Lower lobe of right lung (tissue), 2 donors: Measurements from ENCODE around the gene PAOX. TPM values are rescaled to one million over a fixed set of nuclear protein-coding genes. Genes with fewer than 3 reads are reported as not detected.

Experiments
- ATAC-seq, 2 donors: fragments of 200-7000 bp; cut with Tn5 transposase; one replicate each; pipeline ENCODE4 v1.9.1; 2020 to 2022; ENCODE audit warnings: mild to moderate bottlenecking in 2 of 2, moderate library complexity in 2 of 2
- DNase-seq: peaks from one replicate; pipeline ENCODE4 v3.0.0-alpha.2; 2020
- H3K27ac ChIP-seq: fragments of 200-600 bp; one replicate; pipeline ENCODE4 v1.8.0; 2022
- H3K27me3 ChIP-seq: fragments of 200-600 bp; one replicate; pipeline ENCODE4 v1.8.0; 2022; ENCODE audit warnings: low read depth
- H3K36me3 ChIP-seq: fragments of 200-600 bp; one replicate; pipeline ENCODE4 v1.8.0; 2022; ENCODE audit warnings: mild to moderate bottlenecking
- H3K4me1 ChIP-seq: fragments of 200-600 bp; one replicate; pipeline ENCODE4 v1.8.0; 2022
- H3K4me3 ChIP-seq: fragments of 200-600 bp; one replicate; pipeline ENCODE4 v1.8.0; 2022; ENCODE audit warnings: mild to moderate bottlenecking
- H3K9me3 ChIP-seq: fragments of 200-600 bp; one replicate; pipeline ENCODE4 v1.8.0; 2022
- intact Hi-C: fragments of 100-400 bp; cut with DNase I; formaldehyde crosslinking; loops from one replicate; pipeline ENCODE4 v1.11.0; 2022
- total RNA-seq: library from RNA; stranded (reverse); fragmentation: NEBNext Ultra II Directional; extraction: Animal tissue kit (Norgen Biotek cat#: 25700); gene quantifications from one replicate; pipeline ENCODE4 v1.2.1, GENCODE V29; 2021
- TF ChIP-seq, protein P1 (sequence below): fragments of 200-600 bp; IDR thresholded peaks from one replicate; pipeline ENCODE4 v1.8.0; 2022; ENCODE audit warnings: antibody characterized with exemption, mild to moderate bottlenecking
- donor health status: DM: no; HTN: yes; CAD: no; lungs with severe emphysema.

PAOX gene
- total RNA-seq, 1 donor from 2014 or later: 6.9 TPM

DNA sequence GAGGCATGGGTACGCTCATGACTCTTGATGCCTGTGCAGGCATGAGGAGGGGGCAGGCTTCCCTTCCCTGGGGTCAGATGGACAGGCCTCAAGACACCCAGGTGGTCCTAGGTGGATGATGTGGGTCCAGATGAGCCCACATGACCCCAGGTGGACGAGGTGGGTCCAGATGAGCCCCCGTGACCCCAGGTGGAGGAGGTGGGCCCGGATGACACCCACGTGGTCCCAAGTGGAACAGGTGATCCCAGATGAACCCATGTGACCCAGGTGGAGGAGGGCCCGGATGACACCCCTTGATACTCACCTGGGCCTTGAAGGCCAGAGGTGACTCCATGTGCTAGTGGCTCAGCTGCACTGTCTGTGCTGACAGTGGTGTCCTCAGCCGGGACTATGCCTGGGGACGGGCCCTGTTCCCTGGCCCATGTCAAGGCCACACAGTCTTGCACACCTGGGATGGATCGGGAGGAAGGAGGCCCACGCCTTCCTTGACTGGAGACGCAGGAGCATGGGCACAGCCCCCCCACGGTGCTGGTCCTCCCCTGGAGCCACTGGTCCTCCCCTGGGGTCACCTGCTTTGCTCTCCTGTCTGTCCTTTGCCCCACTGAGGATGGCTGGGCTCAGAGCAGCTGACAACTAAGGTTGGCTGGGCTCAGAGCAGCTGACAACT is 28.6 kb upstream of the PAOX start:
- no peak for DNase-seq
- TF ChIP-seq, protein P1, sequence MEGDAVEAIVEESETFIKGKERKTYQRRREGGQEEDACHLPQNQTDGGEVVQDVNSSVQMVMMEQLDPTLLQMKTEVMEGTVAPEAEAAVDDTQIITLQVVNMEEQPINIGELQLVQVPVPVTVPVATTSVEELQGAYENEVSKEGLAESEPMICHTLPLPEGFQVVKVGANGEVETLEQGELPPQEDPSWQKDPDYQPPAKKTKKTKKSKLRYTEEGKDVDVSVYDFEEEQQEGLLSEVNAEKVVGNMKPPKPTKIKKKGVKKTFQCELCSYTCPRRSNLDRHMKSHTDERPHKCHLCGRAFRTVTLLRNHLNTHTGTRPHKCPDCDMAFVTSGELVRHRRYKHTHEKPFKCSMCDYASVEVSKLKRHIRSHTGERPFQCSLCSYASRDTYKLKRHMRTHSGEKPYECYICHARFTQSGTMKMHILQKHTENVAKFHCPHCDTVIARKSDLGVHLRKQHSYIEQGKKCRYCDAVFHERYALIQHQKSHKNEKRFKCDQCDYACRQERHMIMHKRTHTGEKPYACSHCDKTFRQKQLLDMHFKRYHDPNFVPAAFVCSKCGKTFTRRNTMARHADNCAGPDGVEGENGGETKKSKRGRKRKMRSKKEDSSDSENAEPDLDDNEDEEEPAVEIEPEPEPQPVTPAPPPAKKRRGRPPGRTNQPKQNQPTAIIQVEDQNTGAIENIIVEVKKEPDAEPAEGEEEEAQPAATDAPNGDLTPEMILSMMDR: no peak
- no peak overlapping the region for H3K4me3 ChIP-seq
- H3K36me3 ChIP-seq: no peaks in the 10 kb centered on the region
- H3K4me1 ChIP-seq: no peaks in the 10 kb centered on the region
- H3K9me3 ChIP-seq: no peaks in the 10 kb centered on the region
- H3K27me3 ChIP-seq: peaks cover 38% of the 10 kb centered on the region
- intact Hi-C loops: no loop called here
- H3K27ac ChIP-seq: no peak overlapping the region
- ATAC-seq: no peak

- intact Hi-C loops: no loop called here
Observed at GRCh38 chr10:133350950-133351329, 28.1 kb upstream of the PAOX start.

DNA sequence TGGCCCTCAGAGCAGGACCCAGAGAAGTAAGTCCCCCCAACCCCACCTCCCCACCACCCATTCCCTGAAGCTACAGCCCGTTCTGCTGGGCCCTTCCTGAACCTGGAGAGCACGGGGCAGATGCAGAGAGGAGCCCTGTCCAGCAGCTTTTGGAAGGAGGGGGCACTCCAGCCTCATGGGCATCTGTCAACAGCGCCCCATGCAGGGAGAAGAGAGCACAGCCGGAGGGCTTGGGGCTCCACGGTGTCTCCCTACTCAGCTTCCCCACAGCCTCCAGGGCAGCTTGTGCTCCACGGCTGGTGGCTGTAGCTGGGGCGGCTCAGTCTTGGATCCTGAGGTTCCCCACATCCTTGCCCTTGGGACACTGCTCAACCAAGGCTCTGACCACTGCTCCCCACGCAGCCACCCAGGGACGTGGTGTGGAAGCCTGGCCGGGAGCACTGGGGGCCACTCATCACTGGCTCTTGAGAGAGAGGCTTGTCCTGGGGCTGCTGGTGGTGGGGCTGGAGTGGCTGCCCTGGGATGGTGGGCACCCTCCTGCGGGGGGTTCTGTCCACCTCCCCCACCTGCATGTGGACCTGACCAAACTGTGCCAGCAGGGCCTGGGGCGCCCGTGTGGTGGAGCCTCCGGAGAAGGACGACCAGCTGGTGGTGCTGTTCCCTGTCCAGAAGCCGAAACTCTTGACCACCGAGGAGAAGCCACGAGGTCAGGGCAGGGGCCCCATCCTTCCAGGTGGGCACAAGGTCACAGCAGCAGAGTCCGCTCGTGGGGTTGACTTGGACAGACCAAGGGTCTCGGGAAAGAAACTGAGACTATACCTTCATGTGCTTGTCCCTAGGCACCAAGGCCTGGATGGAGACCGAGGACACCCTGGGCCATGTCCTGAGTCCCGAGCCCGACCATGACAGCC is 27.4 kb upstream of the PAOX start:
- ATAC-seq (no peak), DNase-seq (peak; percentile 44)
- H3K9me3 ChIP-seq: no peaks in the 10 kb centered on the region
- H3K4me1 ChIP-seq: peaks cover 10% of the 10 kb centered on the region
- no peak overlapping the region for H3K27ac ChIP-seq
- TF ChIP-seq, protein P1: no peak
- H3K27me3 ChIP-seq: peaks cover 31% of the 10 kb centered on the region
- intact Hi-C loops: no loop called here
- no peak overlapping the region for H3K4me3 ChIP-seq
- no peaks in the 10 kb centered on the region for H3K36me3 ChIP-seq

More at GRCh38 chr10:133350950-133351329, 28.1 kb upstream of the PAOX start:
- DNase-seq (peak; percentile 32), ATAC-seq (no peak)
- no peak overlapping the region for H3K27ac ChIP-seq
- no peak overlapping the region for H3K4me3 ChIP-seq
- H3K27me3 ChIP-seq: peaks cover 38% of the 10 kb centered on the region
- H3K9me3 ChIP-seq: no peaks in the 10 kb centered on the region
- peaks cover 3% of the 10 kb centered on the region for H3K4me1 ChIP-seq
- TF ChIP-seq, protein P1: no peak
- no peaks in the 10 kb centered on the region for H3K36me3 ChIP-seq

GRCh38 chr10:133353202-133353959 is 25.7 kb upstream of the PAOX start:
- H3K36me3 ChIP-seq: no peaks in the 10 kb centered on the region
- ATAC-seq (no peak), DNase-seq (peak; percentile 43)
- H3K4me1 ChIP-seq: peaks cover 18% of the 10 kb centered on the region
- peaks cover 15% of the 10 kb centered on the region for H3K27me3 ChIP-seq
- H3K9me3 ChIP-seq: no peaks in the 10 kb centered on the region
- H3K27ac ChIP-seq: no peak overlapping the region
- TF ChIP-seq, protein P1: no peak
- intact Hi-C loops: no loop called here
- no peak overlapping the region for H3K4me3 ChIP-seq

DNA sequence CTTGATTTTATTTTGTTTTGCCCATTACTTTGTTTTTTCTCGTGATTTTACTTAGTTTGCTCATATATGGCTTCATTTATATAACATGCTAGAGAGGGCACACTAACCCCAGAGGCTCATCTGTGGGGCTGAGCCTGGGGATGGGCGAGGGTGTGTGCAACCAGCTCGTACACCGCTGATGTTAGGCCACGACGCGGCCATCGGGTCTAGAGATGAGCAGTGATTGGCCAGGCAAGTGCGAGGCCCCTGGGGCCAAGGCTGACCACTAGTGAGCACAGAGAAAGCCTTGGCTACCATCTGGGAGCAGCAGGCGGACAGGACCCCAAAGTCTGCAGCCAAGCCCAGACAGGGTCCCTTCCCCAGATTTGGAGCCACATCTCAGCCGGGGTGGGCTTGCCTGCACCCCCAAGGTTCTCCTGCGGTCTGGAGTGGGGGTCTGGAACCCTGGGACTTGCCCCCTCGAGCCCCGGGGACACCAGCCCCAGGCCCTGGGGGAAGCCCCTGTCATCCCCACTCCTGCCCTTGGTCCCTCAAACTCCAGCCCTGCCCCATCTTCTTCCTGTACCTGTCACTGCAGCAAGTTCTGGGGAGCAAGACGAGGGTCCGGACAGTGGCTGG is 25.0 kb upstream of the PAOX start:
- Histone ChIP-seq H3K27ac (no peak overlapping the region), H3K9me3 (no peaks in the 10 kb centered on the region), H3K27me3 (peaks cover 11% of the 10 kb centered on the region), H3K4me3 (no peak overlapping the region), H3K36me3 (no peaks in the 10 kb centered on the region), H3K4me1 (peaks cover 18% of the 10 kb centered on the region)
- intact Hi-C loops: no loop called here
- DNase-seq (no peak), ATAC-seq (no peak)
- TF ChIP-seq, protein P1: no peak
